NCI-H748 treated with DMSO at 0.1 percent for 48 hours (cell line): ENCODE results near the gene MAP2K3.
"Not testable (repeated sequence)": the region's sequence is repeated elsewhere in the genome, so short reads cannot be mapped to it uniquely, and the experiment has no call there.

Experiments used
- DNase-seq: peaks from one replicate; lab custom pipeline; 2025; lab: John Stamatoyannopoulos, UW

MAP2K3 gene

GRCh38 chr17:21310061-21310765, 25.7 kb downstream of the MAP2K3 start:
- not testable (repeated sequence) for DNase-seq

GRCh38 chr17:21310766-21311602, 26.5 kb downstream of the MAP2K3 start:
- DNase-seq: not testable (repeated sequence)

GRCh38 chr17:21313320-21313719, 28.8 kb downstream of the MAP2K3 start:
- no peak for DNase-seq

GRCh38 chr17:21313761-21314160, 29.2 kb downstream of the MAP2K3 start:
- not testable (repeated sequence) for DNase-seq

- not testable (repeated sequence) for DNase-seq
Observed at GRCh38 chr17:21314261-21314664, 29.8 kb downstream of the MAP2K3 start.

GRCh38 chr17:21314701-21315111, 30.2 kb downstream of the MAP2K3 start:
- not testable (repeated sequence) for DNase-seq

GRCh38 chr17:21315246-21316000, 30.9 kb downstream of the MAP2K3 start:
- DNase-seq: not testable (repeated sequence)

GRCh38 chr17:21316212-21316886, 31.8 kb downstream of the MAP2K3 start:
- not testable (repeated sequence) for DNase-seq

- DNase-seq: not testable (repeated sequence)
Observed at GRCh38 chr17:21316887-21317500, 32.5 kb downstream of the MAP2K3 start.

GRCh38 chr17:21317821-21318220, 33.3 kb downstream of the MAP2K3 start:
- not testable (repeated sequence) for DNase-seq

GRCh38 chr17:21318439-21318838, 33.9 kb downstream of the MAP2K3 start:
- DNase-seq: no peak

- not testable (repeated sequence) for DNase-seq
Observed at GRCh38 chr17:21318856-21319255, 34.3 kb downstream of the MAP2K3 start.

- DNase-seq: not testable (repeated sequence)
Observed at GRCh38 chr17:21319256-21319655, 34.7 kb downstream of the MAP2K3 start.

GRCh38 chr17:21319686-21320375, 35.3 kb downstream of the MAP2K3 start:
- DNase-seq: not testable (repeated sequence)

- DNase-seq: not testable (repeated sequence)
Observed at GRCh38 chr17:21320430-21320829, 35.9 kb downstream of the MAP2K3 start.

GRCh38 chr17:21321061-21321460, 36.5 kb downstream of the MAP2K3 start:
- not testable (repeated sequence) for DNase-seq

GRCh38 chr17:21321744-21322191, 37.3 kb downstream of the MAP2K3 start:
- DNase-seq: not testable (repeated sequence)

- DNase-seq: not testable (repeated sequence)
Observed at GRCh38 chr17:21323257-21324111, 39.0 kb downstream of the MAP2K3 start.

- not testable (repeated sequence) for DNase-seq
Observed at GRCh38 chr17:21324741-21325140, 40.2 kb downstream of the MAP2K3 start.
